Vagina (tissue), 2 donors: ENCODE data around the gene ELFN2. TPM values are rescaled to one million over a fixed set of nuclear protein-coding genes. Genes with fewer than 3 reads are reported as not detected.

Experiments
- DNase-seq, 2 donors: peaks; one replicate each; pipeline ENCODE4 v3.0.0-alpha.2; 2017; ENCODE audit errors: extremely low spot score in 2 of 2
- H3K27ac ChIP-seq: fragments of 200-600 bp; sonication (generic); one replicate; pipeline ENCODE4 v1.5.1; 2019
- H3K27me3 ChIP-seq: fragments of 200-600 bp; sonication (generic); one replicate; pipeline ENCODE4 v1.5.1; 2019
- H3K36me3 ChIP-seq, 2 donors: fragments of 200-600 bp; sonication (generic); one replicate each; pipeline ENCODE4 v1.5.1; 2017 to 2019
- H3K4me1 ChIP-seq: fragments of 200-600 bp; sonication (generic); one replicate; pipeline ENCODE4 v1.5.1; 2019
- H3K4me3 ChIP-seq, 2 donors: fragments of 200-600 bp; sonication (generic); 1 replicate in 1 of 2; 2 replicates in 1 of 2; pipeline ENCODE4 v1.5.1; 2016 to 2019
- H3K9me3 ChIP-seq: fragments of 200-600 bp; sonication (generic); one replicate; pipeline ENCODE4 v1.5.1; 2019
- CTCF ChIP-seq, 3 experiments: fragments of 450-650 bp in 2 of 3; fragments of 200-600 bp in 1 of 3; sonication (generic) in 1 of 3; IDR thresholded peaks; one replicate each; pipeline ENCODE4 v1.5.1; 2017 to 2019; ENCODE audit warnings: antibody characterized with exemption in 3 of 3, mild to moderate bottlenecking in 2 of 3, moderate library complexity in 2 of 3
- POLR2A ChIP-seq, 2 donors: fragments of 450-650 bp; IDR thresholded peaks; one replicate each; pipeline ENCODE4 v1.6.1; 2017; ENCODE audit warnings: antibody characterized with exemption in 2 of 2, mild to moderate bottlenecking in 2 of 2, moderate library complexity in 2 of 2
- POLR2AphosphoS5 ChIP-seq, 2 donors: sonication (generic); formaldehyde crosslinking; IDR thresholded peaks; one replicate each; pipeline ENCODE4 v1.9.0; 2017; ENCODE audit warnings: antibody characterized with exemption in 2 of 2, mild to moderate bottlenecking in 2 of 2, low read depth in 1 of 2; ENCODE audit not compliant: insufficient read depth in 1 of 2
- intact Hi-C: fragments of 100-400 bp; cut with DNase I; formaldehyde crosslinking; loops from one replicate; pipeline ENCODE4 v1.15.1; 2023
- total RNA-seq: library from RNA; depleted of rRNA; stranded (reverse); fragments of >200 nt; gene quantifications from one replicate; pipeline ENCODE4 v1.2.3, GENCODE V29; 2016

The ELFN2 gene
- total RNA-seq, 1 donor from 2014 or later = not detected

- intact Hi-C loops = no loop called here
- TF ChIP-seq CTCF (IDR thresholded peaks at IDR 0.05) = no peak
- no peak for TF ChIP-seq POLR2A (IDR thresholded peaks at IDR 0.05)
- no peak for TF ChIP-seq POLR2AphosphoS5 (IDR thresholded peaks at IDR 0.05; ENCODE audit: insufficient read depth in 1 of 2, low read depth in 1 of 2)
- H3K27me3 ChIP-seq = no peaks in the 10 kb centered on the region
Measured at GRCh38 chr22:37406441-37407235, 20.6 kb downstream of the ELFN2 start.

GRCh38 chr22:37404091-37404490, 23.2 kb downstream of the ELFN2 start:
- Histone ChIP-seq H3K4me1 (peaks cover 19% of the 10 kb centered on the region), H3K27me3 (no peaks in the 10 kb centered on the region), H3K27ac (no peak overlapping the region), H3K36me3 (no peaks in the 10 kb centered on the region), H3K9me3 (no peaks in the 10 kb centered on the region), H3K4me3 (no peak overlapping the region)
- DNase-seq = no peak
- intact Hi-C loops = no loop called here
- TF ChIP-seq CTCF (IDR thresholded peaks at IDR 0.05) = no peak

More at GRCh38 chr22:37406441-37407235, 20.6 kb downstream of the ELFN2 start:
- peaks cover 7% of the 10 kb centered on the region for H3K4me1 ChIP-seq
- no peaks in the 10 kb centered on the region for H3K36me3 ChIP-seq
- no peak for DNase-seq
- no peaks in the 10 kb centered on the region for H3K9me3 ChIP-seq
- H3K27ac ChIP-seq = no peak overlapping the region
- H3K4me3 ChIP-seq = no peak overlapping the region

GRCh38 chr22:37403267-37403960, 23.9 kb downstream of the ELFN2 start:
- intact Hi-C loops = no loop called here
- H3K27ac ChIP-seq = no peak overlapping the region
- no peaks in the 10 kb centered on the region for H3K36me3 ChIP-seq
- no peaks in the 10 kb centered on the region for H3K27me3 ChIP-seq
- TF ChIP-seq POLR2AphosphoS5 (IDR thresholded peaks at IDR 0.05; ENCODE audit: insufficient read depth in 1 of 2, low read depth in 1 of 2) (no peak), POLR2A (IDR thresholded peaks at IDR 0.05) (no peak), CTCF (IDR thresholded peaks at IDR 0.05) (no peak)
- peaks cover 19% of the 10 kb centered on the region for H3K4me1 ChIP-seq
- H3K4me3 ChIP-seq = no peak overlapping the region
- DNase-seq = no peak
- H3K9me3 ChIP-seq = no peaks in the 10 kb centered on the region

- Histone ChIP-seq H3K4me3 (no peak overlapping the region), H3K27ac (no peak overlapping the region), H3K36me3 (no peaks in the 10 kb centered on the region), H3K9me3 (no peaks in the 10 kb centered on the region), H3K27me3 (no peaks in the 10 kb centered on the region), H3K4me1 (peaks cover 19% of the 10 kb centered on the region)
- no peak for DNase-seq
- intact Hi-C loops = no loop called here
- TF ChIP-seq CTCF (IDR thresholded peaks at IDR 0.05) (no peak), POLR2AphosphoS5 (IDR thresholded peaks at IDR 0.05; ENCODE audit: insufficient read depth in 1 of 2, low read depth in 1 of 2) (no peak), POLR2A (IDR thresholded peaks at IDR 0.05) (no peak)
Measured at GRCh38 chr22:37402184-37402506, 25.1 kb downstream of the ELFN2 start.
